Fibroblast of peridontal ligament (primary cell): ENCODE data around the gene ITPR3.

Experiments used
- DNase-seq: peaks from one replicate; pipeline ENCODE4 v3.0.0-alpha.2; 2010; ENCODE audit errors: extremely low read depth

The ITPR3 gene

DNA sequence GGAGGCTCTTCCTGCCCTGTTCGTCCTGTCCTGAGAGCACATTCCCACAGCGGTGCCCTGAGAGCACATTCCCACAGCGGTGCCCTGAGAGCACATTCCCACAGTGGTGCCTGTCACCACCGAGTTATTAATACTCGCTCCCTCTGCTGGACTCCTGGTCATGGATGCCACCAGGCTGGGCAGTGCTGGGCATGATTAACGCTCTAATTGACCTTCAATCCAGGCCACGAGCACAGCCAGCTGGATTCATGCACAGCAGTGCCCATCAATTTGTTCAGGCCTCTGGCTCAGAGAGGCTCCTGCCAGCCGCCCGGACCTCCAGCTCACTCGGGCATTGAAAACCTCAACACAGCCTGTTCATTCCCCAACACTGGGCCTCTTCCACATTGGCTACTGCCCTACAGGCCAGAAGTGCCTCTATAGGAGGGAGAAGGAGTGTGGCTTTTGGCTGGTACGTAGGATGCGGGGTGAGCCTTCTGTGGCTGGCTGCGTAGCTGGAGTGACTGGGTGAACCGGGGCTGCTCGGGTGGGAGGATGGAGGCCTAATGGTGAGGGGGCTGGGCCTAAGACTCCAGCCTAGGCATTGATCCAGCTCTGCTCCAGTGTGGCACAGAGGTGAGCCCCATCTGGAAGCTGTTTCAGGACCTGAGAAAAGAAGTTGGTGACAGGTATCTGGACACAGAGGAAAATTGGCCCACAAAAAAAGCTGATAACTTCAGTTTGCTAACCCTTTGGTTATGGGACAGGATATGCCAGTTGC lies 116.3 kb downstream of the ITPR3 start:
- DNase-seq: no peak

DNA sequence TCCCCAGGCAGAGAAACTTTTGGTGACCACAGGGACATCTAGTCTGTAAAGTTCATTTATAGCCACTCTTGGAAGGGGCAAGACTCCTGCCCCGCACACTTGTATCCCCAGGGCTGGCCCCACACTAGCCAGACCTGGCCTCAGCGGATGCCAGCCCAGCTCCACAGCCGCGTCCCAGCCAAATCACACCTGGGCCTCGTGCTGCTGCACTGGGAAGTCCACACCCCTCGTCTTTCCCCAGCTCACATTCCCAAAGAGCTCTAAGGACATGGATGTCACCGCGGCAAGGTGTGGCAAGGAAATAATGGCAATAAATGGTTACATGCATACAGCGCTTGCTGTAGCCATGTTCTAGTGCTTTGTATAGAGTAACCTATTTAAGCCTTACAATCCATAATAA lies 117.0 kb downstream of the ITPR3 start:
- DNase-seq: no peak

DNA sequence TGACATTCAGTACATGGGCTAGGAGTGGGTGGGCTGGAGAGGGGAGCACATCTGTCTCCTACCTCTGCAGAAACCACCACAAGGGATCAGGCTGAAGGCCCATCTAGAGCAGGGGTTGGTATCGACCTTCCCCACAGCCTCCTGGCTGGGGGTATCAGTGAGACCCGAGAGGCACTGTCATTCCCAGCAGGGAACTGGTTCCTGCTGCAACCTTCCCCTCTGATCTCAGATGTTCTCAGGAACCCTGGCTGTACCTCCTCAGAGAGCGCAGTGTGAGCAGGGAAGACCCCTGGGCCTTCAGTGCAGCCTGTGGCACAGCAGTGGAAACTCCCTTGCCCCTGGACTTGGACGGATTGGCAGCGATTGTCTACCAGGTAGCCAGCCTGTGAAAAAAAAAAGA lies 117.8 kb downstream of the ITPR3 start:
- no peak for DNase-seq

DNA sequence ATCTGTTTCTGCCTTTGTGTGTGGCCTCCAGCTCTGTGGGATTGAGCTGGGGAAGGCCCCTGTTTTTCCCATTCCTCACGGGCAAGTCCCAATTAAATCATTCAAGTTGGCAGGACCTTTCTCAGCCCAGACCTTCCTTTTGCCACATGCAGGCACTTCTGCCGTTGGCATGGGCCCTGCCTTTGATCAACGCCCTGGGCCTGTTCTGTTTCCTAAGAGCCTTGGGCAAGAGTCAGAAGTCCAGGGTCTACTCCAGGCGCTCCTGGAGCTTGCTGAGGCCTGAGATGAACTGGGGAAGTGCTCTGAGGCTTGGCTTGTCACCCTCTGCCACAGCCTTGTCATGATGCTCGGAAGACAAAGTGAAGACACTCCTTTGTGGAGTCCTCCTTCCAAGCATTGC lies 118.4 kb downstream of the ITPR3 start:
- no peak for DNase-seq

DNA sequence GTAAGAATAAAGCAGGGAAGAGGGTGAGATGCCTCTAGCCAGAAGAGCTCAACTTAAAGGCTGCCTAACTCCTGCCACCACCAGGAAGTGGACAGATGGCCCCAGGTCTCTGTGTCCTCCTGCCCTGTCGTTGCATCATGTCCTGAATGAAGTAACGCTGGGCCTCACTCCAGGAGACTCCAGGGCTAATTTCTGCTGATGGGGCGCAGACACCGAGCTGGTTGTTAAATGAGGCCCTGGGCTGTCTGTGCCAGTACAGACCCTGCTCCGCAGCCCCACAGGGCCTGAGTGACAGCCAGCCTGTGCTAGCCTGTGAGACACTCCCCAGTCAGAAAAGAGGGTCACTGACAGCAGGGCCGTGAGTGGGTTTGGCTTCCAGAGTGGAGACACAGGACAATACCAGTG lies 119.1 kb downstream of the ITPR3 start:
- DNase-seq: no peak

DNA sequence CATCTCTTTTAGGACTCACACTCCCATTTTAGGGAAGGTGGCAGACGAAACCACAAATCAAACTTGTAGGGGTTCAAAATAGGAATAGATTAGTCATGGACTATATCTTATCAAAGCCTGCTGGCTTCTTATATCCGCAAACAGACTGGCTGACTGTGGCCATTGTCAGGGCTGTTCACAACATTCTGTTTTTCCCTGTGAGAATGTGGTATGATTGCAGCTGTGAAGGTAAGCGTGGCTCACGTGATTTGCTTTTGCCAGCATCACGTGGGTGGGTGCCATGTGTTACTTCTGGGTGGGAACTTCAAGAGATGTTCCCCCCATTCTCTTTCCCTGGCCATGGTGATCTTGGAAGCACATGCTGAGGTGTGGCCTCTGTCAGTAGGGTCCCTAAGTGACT lies 119.7 kb downstream of the ITPR3 start:
- no peak for DNase-seq

DNA sequence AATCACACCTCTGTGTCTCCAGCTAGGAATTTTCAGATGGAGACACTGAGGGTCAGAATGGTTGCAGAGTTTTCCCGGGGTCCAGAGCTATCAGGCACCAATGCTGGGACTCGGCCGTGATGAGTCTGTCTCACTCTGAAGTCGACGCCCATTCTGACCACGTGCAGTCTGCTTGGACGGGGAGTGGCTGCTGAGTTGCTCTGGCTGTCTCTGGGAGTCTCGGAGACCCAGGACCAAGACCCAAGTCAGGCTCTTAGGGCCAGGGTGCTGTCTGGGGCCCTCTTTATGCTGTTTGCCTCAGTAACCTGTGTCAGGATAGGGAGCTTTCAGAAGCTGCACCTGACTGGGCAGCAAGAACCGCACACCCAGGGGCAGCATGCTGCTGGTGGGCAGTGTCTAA lies 121.0 kb downstream of the ITPR3 start:
- no peak for DNase-seq

DNA sequence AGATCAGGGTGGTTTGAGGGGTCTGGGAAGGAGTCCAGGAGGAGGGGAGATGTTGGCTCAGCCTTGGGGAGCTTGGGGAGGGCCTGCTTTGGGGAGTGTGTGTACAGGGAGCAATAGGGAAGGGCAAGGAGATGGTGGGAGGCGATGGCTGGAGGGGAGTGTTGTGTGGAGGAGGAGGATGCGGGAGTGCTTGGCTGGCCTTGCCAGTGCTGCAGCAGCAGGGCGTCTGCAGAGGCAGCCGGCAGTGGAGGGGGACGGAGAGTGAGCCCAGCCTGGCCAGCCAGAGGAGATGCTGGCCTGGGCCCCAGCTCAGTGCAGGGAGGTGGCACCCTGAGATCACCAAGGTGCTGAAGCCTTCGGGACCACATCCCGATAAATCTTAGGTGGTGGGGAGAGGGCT lies 121.7 kb downstream of the ITPR3 start:
- no peak for DNase-seq

DNA sequence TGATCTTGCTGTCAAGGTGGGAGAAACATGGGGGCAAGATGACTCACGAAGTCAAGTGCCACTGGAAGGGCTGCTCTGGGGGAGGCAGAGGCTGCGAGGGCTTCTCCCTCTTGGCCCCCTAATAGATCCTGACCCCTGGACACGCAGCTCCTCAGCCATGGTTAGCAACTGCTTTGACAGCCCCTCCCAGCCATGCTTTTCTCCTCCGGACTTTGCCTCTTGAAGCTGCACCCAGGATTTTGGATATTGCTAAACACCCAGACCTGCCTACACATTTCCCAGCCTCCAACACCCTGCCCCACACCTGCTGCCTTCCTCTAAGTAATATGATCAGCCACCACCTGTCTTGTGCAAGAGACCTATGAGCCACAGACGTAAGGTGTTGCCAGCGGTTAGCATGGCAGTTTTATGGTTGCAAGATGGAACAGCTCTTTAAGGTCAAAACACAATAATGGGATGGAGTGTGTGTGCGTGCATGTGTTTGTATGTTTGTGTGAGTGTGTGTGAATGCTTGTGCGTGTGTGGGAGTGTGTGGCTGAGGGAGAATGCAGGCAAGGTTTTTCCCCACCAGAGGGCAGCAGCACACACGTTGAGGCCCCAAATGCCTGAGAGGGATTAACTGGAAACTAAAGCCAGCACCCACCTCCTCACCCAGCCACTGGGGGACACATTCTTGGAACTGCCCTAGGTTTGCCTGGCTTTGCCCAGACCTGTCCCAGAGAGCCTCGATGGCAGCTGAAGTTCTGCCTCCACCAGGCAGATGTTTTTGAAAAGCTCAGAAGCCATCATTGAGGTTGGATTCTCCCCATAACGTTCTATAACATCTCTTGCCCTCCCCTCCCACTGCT lies 123.1 kb downstream of the ITPR3 start:
- peak; percentile 71 for DNase-seq

DNA sequence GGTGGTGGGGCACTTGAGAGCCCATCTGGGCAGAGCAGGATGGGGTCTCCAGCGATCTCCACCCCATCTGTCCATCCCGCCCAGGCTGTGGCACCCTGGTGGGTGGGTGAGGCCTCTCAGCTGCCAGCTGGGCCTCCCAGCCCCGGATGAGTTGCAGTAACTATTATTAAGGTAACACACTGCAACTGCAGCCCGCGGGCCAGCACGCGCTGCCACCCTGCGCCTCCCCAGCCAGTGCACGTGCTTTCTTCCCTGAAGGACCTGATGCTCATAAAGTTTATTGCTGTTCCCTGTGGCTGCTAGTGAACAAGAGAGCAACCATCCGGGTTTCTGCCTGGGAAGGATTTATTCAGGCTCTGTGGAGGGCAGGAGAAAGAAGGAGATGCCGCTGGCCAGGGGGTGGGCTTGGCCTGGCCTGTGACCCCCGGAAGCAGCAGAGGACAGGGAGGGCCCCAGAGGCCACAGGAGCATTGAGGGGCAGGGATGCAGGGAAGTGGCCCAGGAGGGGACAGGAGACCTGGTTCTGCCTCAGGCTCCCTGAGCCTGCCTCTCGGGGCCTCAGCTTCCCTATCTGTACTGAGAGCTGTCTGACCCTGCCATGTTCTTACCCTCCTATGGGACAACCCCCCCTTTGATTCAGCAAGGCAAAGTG lies 123.9 kb downstream of the ITPR3 start:
- no peak for DNase-seq

DNA sequence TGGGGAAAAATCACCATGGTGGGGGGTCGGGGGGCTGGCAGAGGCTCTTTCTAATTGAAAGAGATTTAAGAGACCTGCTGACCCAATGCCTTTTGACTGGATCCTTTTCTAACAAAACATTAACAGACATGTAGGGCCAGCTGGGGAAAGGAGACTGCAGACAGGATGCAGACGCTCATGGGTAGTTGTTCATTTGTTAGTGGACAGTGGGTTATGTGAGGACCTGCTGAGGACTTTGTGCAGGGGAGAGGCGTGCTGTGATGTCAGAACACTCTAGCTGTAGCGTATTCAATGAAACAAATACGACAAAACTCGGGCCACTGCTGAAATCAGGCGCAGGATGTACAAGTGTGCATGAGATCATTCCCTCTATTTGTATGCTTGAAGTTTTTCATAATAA lies 124.4 kb downstream of the ITPR3 start:
- no peak for DNase-seq
